ENCODE data around the gene AKR1A1.
"Not testable (repeated sequence)": the region's sequence is repeated elsewhere in the genome, so short reads cannot be mapped to it uniquely, and the experiment has no call there.

AKR1A1 gene

GRCh38 chr1:45594412-45594811 lies 43.8 kb downstream of the AKR1A1 start:
- Histone ChIP-seq H3K9ac (ENCODE audit: low read depth, low read length) (no peak overlapping the region), H3K4me1 (ENCODE audit: insufficient read depth, low read length) (no peaks in the 10 kb centered on the region), H3K9me3 (ENCODE audit: insufficient read depth, low read depth, low read length) (no peaks in the 10 kb centered on the region), H3K27me3 (ENCODE audit: insufficient read depth, low read length) (no peaks in the 10 kb centered on the region), H3K36me3 (ENCODE audit: insufficient read depth, low read length) (peaks cover 90% of the 10 kb centered on the region), H3K27ac (ENCODE audit: low read depth, low read length) (no peak overlapping the region), H3K4me3 (ENCODE audit: low read length) (no peak overlapping the region)
- WGBS: 96% methylated on average over 4 of the region's 4 CpGs

GRCh38 chr1:45596765-45597164 lies 46.1 kb downstream of the AKR1A1 start:
- WGBS: 96% methylated on average over 8 of the region's 8 CpGs
- H3K9ac ChIP-seq (ENCODE audit: low read depth, low read length); H3K9me3 ChIP-seq (ENCODE audit: insufficient read depth, low read depth, low read length); H3K4me3 ChIP-seq (ENCODE audit: low read length); H3K27me3 ChIP-seq (ENCODE audit: insufficient read depth, low read length); H3K27ac ChIP-seq (ENCODE audit: low read depth, low read length): not testable (repeated sequence)
- Histone ChIP-seq H3K36me3 (ENCODE audit: insufficient read depth, low read length) (peaks cover 93% of the 10 kb centered on the region), H3K4me1 (ENCODE audit: insufficient read depth, low read length) (peaks cover 16% of the 10 kb centered on the region)

- Histone ChIP-seq H3K36me3 (ENCODE audit: insufficient read depth, low read length) (peaks cover 95% of the 10 kb centered on the region), H3K4me3 (ENCODE audit: low read length) (no peak overlapping the region)
These were observed 53.6 kb downstream of the AKR1A1 start for GRCh38 chr1:45604239-45604638.

GRCh38 chr1:45607404-45608074 lies 56.9 kb downstream of the AKR1A1 start:
- H3K36me3 ChIP-seq (ENCODE audit: insufficient read depth, low read length): peaks cover 98% of the 10 kb centered on the region
- no peaks in the 10 kb centered on the region for H3K27me3 ChIP-seq (ENCODE audit: insufficient read depth, low read length)
- WGBS: 87% methylated on average over 6 of the region's 6 CpGs
- H3K4me3 ChIP-seq (ENCODE audit: low read length): no peak overlapping the region
- H3K9ac ChIP-seq (ENCODE audit: low read depth, low read length): no peak overlapping the region
- no peaks in the 10 kb centered on the region for H3K9me3 ChIP-seq (ENCODE audit: insufficient read depth, low read depth, low read length)
- no peak overlapping the region for H3K27ac ChIP-seq (ENCODE audit: low read depth, low read length)
- H3K4me1 ChIP-seq (ENCODE audit: insufficient read depth, low read length): no peaks in the 10 kb centered on the region

More at GRCh38 chr1:45604239-45604638, 53.6 kb downstream of the AKR1A1 start:
- H3K27ac ChIP-seq (ENCODE audit: low read depth, low read length): no peak overlapping the region
- no peak overlapping the region for H3K9ac ChIP-seq (ENCODE audit: low read depth, low read length)
- H3K4me1 ChIP-seq (ENCODE audit: insufficient read depth, low read length): peaks cover 20% of the 10 kb centered on the region
- H3K27me3 ChIP-seq (ENCODE audit: insufficient read depth, low read length): no peaks in the 10 kb centered on the region
- 98% methylated on average over 2 of the region's 2 CpGs for WGBS
- no peaks in the 10 kb centered on the region for H3K9me3 ChIP-seq (ENCODE audit: insufficient read depth, low read depth, low read length)

GRCh38 chr1:45608175-45609156 lies 57.8 kb downstream of the AKR1A1 start:
- 93% methylated on average over 5 of the region's 5 CpGs for WGBS
- Histone ChIP-seq H3K4me3 (ENCODE audit: low read length) (no peak overlapping the region), H3K36me3 (ENCODE audit: insufficient read depth, low read length) (peaks cover 98% of the 10 kb centered on the region), H3K9me3 (ENCODE audit: insufficient read depth, low read depth, low read length) (no peaks in the 10 kb centered on the region), H3K27me3 (ENCODE audit: insufficient read depth, low read length) (no peaks in the 10 kb centered on the region), H3K9ac (ENCODE audit: low read depth, low read length) (no peak overlapping the region), H3K4me1 (ENCODE audit: insufficient read depth, low read length) (no peaks in the 10 kb centered on the region), H3K27ac (ENCODE audit: low read depth, low read length) (no peak overlapping the region)

GRCh38 chr1:45610589-45611226 lies 60.1 kb downstream of the AKR1A1 start:
- peaks cover 97% of the 10 kb centered on the region for H3K36me3 ChIP-seq (ENCODE audit: insufficient read depth, low read length)

GRCh38 chr1:45612941-45613579 lies 62.4 kb downstream of the AKR1A1 start:
- Histone ChIP-seq H3K4me3 (ENCODE audit: low read length) (no peak overlapping the region), H3K36me3 (ENCODE audit: insufficient read depth, low read length) (peaks cover 97% of the 10 kb centered on the region), H3K27me3 (ENCODE audit: insufficient read depth, low read length) (no peaks in the 10 kb centered on the region), H3K9ac (ENCODE audit: low read depth, low read length) (no peak overlapping the region), H3K4me1 (ENCODE audit: insufficient read depth, low read length) (no peaks in the 10 kb centered on the region), H3K27ac (ENCODE audit: low read depth, low read length) (no peak overlapping the region), H3K9me3 (ENCODE audit: insufficient read depth, low read depth, low read length) (no peaks in the 10 kb centered on the region)
- 90% methylated on average over 8 of the region's 8 CpGs for WGBS

More at GRCh38 chr1:45610589-45611226, 60.1 kb downstream of the AKR1A1 start:
- Histone ChIP-seq H3K4me1 (ENCODE audit: insufficient read depth, low read length) (no peaks in the 10 kb centered on the region), H3K27me3 (ENCODE audit: insufficient read depth, low read length) (no peaks in the 10 kb centered on the region), H3K9ac (ENCODE audit: low read depth, low read length) (no peak overlapping the region), H3K9me3 (ENCODE audit: insufficient read depth, low read depth, low read length) (no peaks in the 10 kb centered on the region), H3K27ac (ENCODE audit: low read depth, low read length) (no peak overlapping the region), H3K4me3 (ENCODE audit: low read length) (no peak overlapping the region)
- 96% methylated on average over 10 of the region's 10 CpGs for WGBS

- H3K9ac ChIP-seq (ENCODE audit: low read depth, low read length): no peak overlapping the region
- 100% methylated on average over 1 of the region's 1 CpG for WGBS
- no peaks in the 10 kb centered on the region for H3K9me3 ChIP-seq (ENCODE audit: insufficient read depth, low read depth, low read length)
- no peak overlapping the region for H3K27ac ChIP-seq (ENCODE audit: low read depth, low read length)
- H3K27me3 ChIP-seq (ENCODE audit: insufficient read depth, low read length): no peaks in the 10 kb centered on the region
- H3K4me3 ChIP-seq (ENCODE audit: low read length): no peak overlapping the region
- H3K4me1 ChIP-seq (ENCODE audit: insufficient read depth, low read length): no peaks in the 10 kb centered on the region
- H3K36me3 ChIP-seq (ENCODE audit: insufficient read depth, low read length): peaks cover 84% of the 10 kb centered on the region
These were observed 65.3 kb downstream of the AKR1A1 start for GRCh38 chr1:45615885-45616284.

- 92% methylated on average over 4 of the region's 4 CpGs for WGBS
- peaks cover 69% of the 10 kb centered on the region for H3K36me3 ChIP-seq (ENCODE audit: insufficient read depth, low read length)
These were observed 67.0 kb downstream of the AKR1A1 start for GRCh38 chr1:45617618-45618017.

GRCh38 chr1:45619149-45619921 lies 68.7 kb downstream of the AKR1A1 start:
- no peak overlapping the region for H3K9ac ChIP-seq (ENCODE audit: low read depth, low read length)
- H3K27me3 ChIP-seq (ENCODE audit: insufficient read depth, low read length): no peaks in the 10 kb centered on the region
- H3K4me1 ChIP-seq (ENCODE audit: insufficient read depth, low read length): no peaks in the 10 kb centered on the region
- WGBS: 82% methylated on average over 8 of the region's 8 CpGs
- no peak overlapping the region for H3K4me3 ChIP-seq (ENCODE audit: low read length)
- peak overlapping the region; percentile 45; the same call in 1 of the 2 replicates for H3K27ac ChIP-seq (ENCODE audit: low read depth, low read length)
- H3K9me3 ChIP-seq (ENCODE audit: insufficient read depth, low read depth, low read length): no peaks in the 10 kb centered on the region
- peaks cover 60% of the 10 kb centered on the region for H3K36me3 ChIP-seq (ENCODE audit: insufficient read depth, low read length)

More at GRCh38 chr1:45617618-45618017, 67.0 kb downstream of the AKR1A1 start:
- Histone ChIP-seq H3K27me3 (ENCODE audit: insufficient read depth, low read length) (no peaks in the 10 kb centered on the region), H3K27ac (ENCODE audit: low read depth, low read length) (no peak overlapping the region), H3K9ac (ENCODE audit: low read depth, low read length) (no peak overlapping the region), H3K4me3 (ENCODE audit: low read length) (no peak overlapping the region), H3K9me3 (ENCODE audit: insufficient read depth, low read depth, low read length) (no peaks in the 10 kb centered on the region), H3K4me1 (ENCODE audit: insufficient read depth, low read length) (no peaks in the 10 kb centered on the region)
